Keratinocyte (primary cell): Measurements from ENCODE around the gene MGAT5. TPM values are rescaled to one million over a fixed set of nuclear protein-coding genes. Genes with fewer than 3 reads are reported as not detected.

Experiments
- DNase-seq: peaks from one replicate; pipeline ENCODE4 v3.0.0-alpha.2; 2011; ENCODE audit warnings: low read depth, missing footprints, low spot score
- FAIRE-seq: peaks from 2 replicates; lab custom pipeline; 2011; peaks lifted over from hg19 to GRCh38; lab: Jason Lieb, UNC
- H2AFZ ChIP-seq: 2 replicates; pipeline ENCODE4 v1.6.0; 2012; ENCODE audit warnings: low read length, control low read depth, inconsistent platforms; ENCODE audit not compliant: control insufficient read depth
- H3K27ac ChIP-seq: 2 replicates; pipeline ENCODE4 v1.5.1; 2011; ENCODE audit warnings: low read length; ENCODE audit not compliant: control insufficient read depth, insufficient read depth
- H3K27me3 ChIP-seq: 3 replicates; pipeline ENCODE4 v1.6.0; 2011; ENCODE audit warnings: low read length; ENCODE audit not compliant: control insufficient read depth, insufficient read depth; ENCODE audit errors: extremely low read depth
- H3K36me3 ChIP-seq, 2 experiments: 2 replicates in 1 of 2; 3 replicates in 1 of 2; pipeline ENCODE4 v1.5.1; 2011; ENCODE audit warnings: low read length in 2 of 2, mild to moderate bottlenecking in 1 of 2; ENCODE audit not compliant: control insufficient read depth in 2 of 2, insufficient read depth in 2 of 2; ENCODE audit errors: extremely low read depth in 1 of 2
- H3K4me1 ChIP-seq: 3 replicates; pipeline ENCODE4 v1.5.1; 2011; ENCODE audit warnings: low read length; ENCODE audit not compliant: control insufficient read depth, insufficient read depth; ENCODE audit errors: extremely low read depth
- H3K4me2 ChIP-seq: 3 replicates; pipeline ENCODE4 v1.6.0; 2011; ENCODE audit warnings: low read depth, low read length; ENCODE audit not compliant: control insufficient read depth, insufficient read depth; ENCODE audit errors: extremely low read depth
- H3K4me3 ChIP-seq, 3 experiments: fragments of 200-600 bp in 1 of 3; sonication (generic) in 1 of 3; 2 replicates in 2 of 3; 3 replicates in 1 of 3; pipeline ENCODE4 v1.5.1; 2011 to 2016; ENCODE audit warnings: low read length in 3 of 3, mild to moderate bottlenecking in 3 of 3, control low read depth in 2 of 3, inconsistent platforms in 1 of 3, low read depth in 1 of 3, mixed read lengths in 1 of 3, mixed run types in 1 of 3, moderate library complexity in 1 of 3; ENCODE audit not compliant: control insufficient read depth in 2 of 3, insufficient read depth in 2 of 3; ENCODE audit errors: extremely low read depth in 1 of 3
- H3K79me2 ChIP-seq: 2 replicates; pipeline ENCODE4 v1.6.0; 2012; ENCODE audit warnings: low read length; ENCODE audit not compliant: control insufficient read depth, insufficient read depth
- H3K9ac ChIP-seq: 3 replicates; pipeline ENCODE4 v1.6.0; 2011; ENCODE audit warnings: low read length; ENCODE audit not compliant: control insufficient read depth, insufficient read depth; ENCODE audit errors: extremely low read depth
- H3K9me1 ChIP-seq: 3 replicates; pipeline ENCODE4 v1.6.0; 2011; ENCODE audit warnings: low read length; ENCODE audit not compliant: control insufficient read depth, insufficient read depth; ENCODE audit errors: extremely low read depth
- H3K9me3 ChIP-seq: 2 replicates; pipeline ENCODE4 v1.5.1; 2012; ENCODE audit warnings: low read depth, low read length; ENCODE audit not compliant: control insufficient read depth
- H4K20me1 ChIP-seq: 3 replicates; pipeline ENCODE4 v1.6.0; 2011; ENCODE audit warnings: low read length; ENCODE audit not compliant: control insufficient read depth, insufficient read depth; ENCODE audit errors: extremely low read depth
- CTCF ChIP-seq, 3 experiments: IDR thresholded peaks in 1 of 3; conservative IDR thresholded peaks in 1 of 3; optimal IDR thresholded peaks in 1 of 3; 2 replicates in 2 of 3; 3 replicates in 1 of 3; pipeline versions ENCODE3 to v1.5.1; 2011; ENCODE audit warnings: low read length in 3 of 3, mild to moderate bottlenecking in 3 of 3, moderate library complexity in 2 of 3, control low read depth in 1 of 3, inconsistent platforms in 1 of 3; ENCODE audit not compliant: insufficient read depth in 2 of 3; ENCODE audit errors: extremely low read depth in 1 of 3
- EZH2 ChIP-seq: IDR thresholded peaks from one replicate; pipeline ENCODE4 v1.6.1; 2012; ENCODE audit warnings: inconsistent platforms, mild to moderate bottlenecking, low read length, moderate library complexity
- dilution Hi-C: fragments of 300-500 bp; cut with MboI; formaldehyde crosslinking; loops from one replicate; pipeline ENCODE4 v1.7.0; 2020; ENCODE audit warnings: low sequenced_read_pairs; ENCODE audit not compliant: extremely low pct_ligation_motif_present
- polyA plus RNA-seq, 5 experiments: library from polyadenylated mRNA; depleted of rRNA in 3 of 5; stranded (reverse) in 3 of 5; stranded (forward) in 1 of 5; unstranded in 1 of 5; fragments of >200 nt; gene quantifications; 1 replicate in 1 of 5; 2 replicates in 3 of 5; 3 replicates in 1 of 5; pipeline versions ENCODE4 v1.2.1 to v1.2.3, GENCODE V29; 2011 to 2012; ENCODE audit warnings: missing spikeins in 2 of 5, low read depth in 1 of 5, low replicate concordance in 1 of 5

The MGAT5 gene
- polyA plus RNA-seq, 1 donor (not counting 4 experiments of a cell fraction or from before 2014, with no cell fraction given) = 23.0 TPM

- Histone ChIP-seq H3K79me2 (peaks cover 7% of the 10 kb centered on the region), H3K27ac (no peak overlapping the region), H3K27me3 (no peaks in the 10 kb centered on the region), H3K4me2 (no peak overlapping the region), H2AFZ (no peak overlapping the region), H3K9me1 (no peaks in the 10 kb centered on the region), H3K9me3 (no peaks in the 10 kb centered on the region), H3K4me3 (no peak overlapping the region), H3K9ac (no peak overlapping the region), H3K36me3 (no peaks in the 10 kb centered on the region), H4K20me1 (no peaks in the 10 kb centered on the region), H3K4me1 (peaks cover 4% of the 10 kb centered on the region)
- TF ChIP-seq EZH2 (no peak), CTCF (optimal IDR thresholded peaks at IDR 0.05 in 1 of 3, IDR thresholded peaks at IDR 0.05 in 1 of 3, conservative IDR thresholded peaks at IDR 0.05 in 1 of 3; ENCODE audit: extremely low read depth in 1 of 3, insufficient read depth in 2 of 3, low read length in 3 of 3) (no peak)
- FAIRE-seq (no peak), DNase-seq (no peak)
- dilution Hi-C loops = no loop called here
Measured at GRCh38 chr2:134238371-134238770, 15.5 kb upstream of the MGAT5 start.

GRCh38 chr2:134240061-134240460 lies 13.8 kb upstream of the MGAT5 start:
- Histone ChIP-seq H3K27ac (no peak overlapping the region), H2AFZ (no peak overlapping the region), H4K20me1 (peaks cover 4% of the 10 kb centered on the region), H3K36me3 (no peaks in the 10 kb centered on the region), H3K9me3 (no peaks in the 10 kb centered on the region), H3K4me3 (no peak overlapping the region), H3K27me3 (no peaks in the 10 kb centered on the region), H3K4me2 (no peak overlapping the region), H3K9ac (no peak overlapping the region), H3K79me2 (peaks cover 7% of the 10 kb centered on the region), H3K4me1 (peaks cover 10% of the 10 kb centered on the region), H3K9me1 (peaks cover 2% of the 10 kb centered on the region)
- TF ChIP-seq EZH2 = no peak
- TF ChIP-seq CTCF (optimal IDR thresholded peaks at IDR 0.05 in 1 of 3, IDR thresholded peaks at IDR 0.05 in 1 of 3, conservative IDR thresholded peaks at IDR 0.05 in 1 of 3; ENCODE audit: extremely low read depth in 1 of 3, insufficient read depth in 2 of 3, low read length in 3 of 3) = no peak
- no peak for FAIRE-seq
- DNase-seq = no peak
- dilution Hi-C loops = no loop called here
